ENCODE measurements around the gene FBXL16. TPM values are rescaled to one million over a fixed set of nuclear protein-coding genes. Genes with fewer than 3 reads are reported as not detected.
A peak's percentile ranks its signal among the peaks of the same experiment; 100 is the strongest.

Gene FBXL16
- total RNA-seq, 2 experiments from 2014 or later = 3.2 to 6.0 TPM

DNA sequence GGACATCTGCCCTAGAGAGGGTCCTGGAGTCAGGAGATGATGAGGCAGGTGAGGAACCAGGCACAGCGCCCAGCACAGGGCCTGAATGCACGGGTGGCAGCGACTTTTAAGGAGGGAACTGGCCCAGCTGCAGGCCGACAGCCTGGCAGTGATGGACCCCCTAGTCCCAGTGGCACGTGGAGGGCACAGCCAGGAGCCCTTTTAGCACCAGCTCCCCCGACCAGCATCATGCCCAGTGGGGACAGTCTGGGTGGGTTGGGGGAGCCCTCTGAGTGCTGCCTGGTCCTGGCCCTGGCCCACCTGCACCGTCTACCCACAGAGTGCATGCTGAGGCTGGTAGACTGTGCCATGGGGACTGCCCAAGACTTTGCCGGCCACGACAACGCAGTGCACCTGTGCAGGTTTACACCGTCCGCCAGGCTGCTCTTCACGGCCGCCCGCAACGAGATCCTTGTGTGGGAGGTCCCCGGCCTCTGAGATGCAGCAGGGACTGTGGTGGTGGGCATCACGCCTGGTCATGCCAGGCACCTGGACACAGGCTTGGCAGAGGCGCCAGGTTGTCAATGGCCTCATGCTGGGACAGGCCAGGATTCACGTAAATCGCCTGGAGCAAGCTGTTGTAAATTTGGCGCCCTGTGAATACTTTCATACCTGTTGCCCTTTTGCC lies 38.4 kb downstream of the FBXL16 start:
- no peaks in the 10 kb centered on the region for H3K27me3 Mint-ChIP-seq
- no peaks in the 10 kb centered on the region for H3K9me3 Mint-ChIP-seq
- peaks cover 10% of the 10 kb centered on the region for H3K36me3 Mint-ChIP-seq
- peak overlapping the region; percentile 58 for H3K27ac Mint-ChIP-seq
- H3K4me3 Mint-ChIP-seq = peak overlapping the region; percentile 80
- H3K4me1 Mint-ChIP-seq = peaks cover 3% of the 10 kb centered on the region
- DNase-seq = no peak

DNA sequence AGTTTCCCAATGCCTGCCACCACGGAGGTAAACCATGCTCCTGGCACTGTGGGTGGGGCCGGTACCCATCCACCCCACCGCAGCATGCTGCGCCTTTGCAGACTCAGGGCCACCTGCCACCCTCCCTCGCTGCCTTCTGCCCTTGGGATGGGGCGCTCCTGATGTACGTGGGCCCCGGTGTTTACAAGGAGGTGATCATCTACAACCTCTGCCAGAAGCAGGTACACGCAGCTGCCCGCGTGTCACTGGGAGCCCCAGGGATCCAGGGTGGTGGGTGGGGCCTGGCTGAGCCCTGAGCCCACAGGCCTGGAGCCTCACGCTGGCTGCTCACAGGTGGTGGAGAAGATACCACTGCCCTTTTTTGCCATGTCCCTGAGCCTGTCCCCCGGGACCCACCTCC lies 39.0 kb downstream of the FBXL16 start:
- no peak overlapping the region for H3K27ac Mint-ChIP-seq

DNA sequence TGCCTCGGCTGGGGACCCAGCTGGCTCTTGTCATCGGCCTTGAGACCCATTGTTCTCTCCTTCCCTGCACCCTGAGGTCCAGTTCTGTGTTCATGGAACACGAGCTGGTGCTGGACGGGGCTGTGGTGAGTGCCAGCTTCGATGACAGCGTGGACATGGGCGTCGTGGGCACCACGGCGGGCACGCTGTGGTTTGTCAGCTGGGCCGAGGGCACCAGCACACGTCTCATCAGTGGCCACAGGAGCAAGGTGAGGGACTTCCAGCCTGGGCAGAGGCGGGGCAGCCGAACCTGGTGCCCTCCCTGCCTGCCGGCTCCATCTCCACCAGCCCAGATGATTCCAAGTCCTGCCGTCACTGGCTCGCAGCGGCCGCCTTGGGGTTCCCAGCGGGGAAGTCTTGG lies 43.0 kb downstream of the FBXL16 start:
- Mint-ChIP-seq H3K27me3 (no peaks in the 10 kb centered on the region), H3K36me3 (peaks cover 7% of the 10 kb centered on the region), H3K9me3 (no peaks in the 10 kb centered on the region), H3K4me1 (peaks cover 1% of the 10 kb centered on the region), H3K4me3 (no peak overlapping the region), H3K27ac (no peak overlapping the region)
- no peak for DNase-seq

More for the DNA sequence above, 39.0 kb downstream of the FBXL16 start:
- DNase-seq = no peak
- Mint-ChIP-seq H3K36me3 (peaks cover 10% of the 10 kb centered on the region), H3K27me3 (no peaks in the 10 kb centered on the region), H3K4me3 (no peak overlapping the region), H3K4me1 (peaks cover 3% of the 10 kb centered on the region), H3K9me3 (no peaks in the 10 kb centered on the region)

DNA sequence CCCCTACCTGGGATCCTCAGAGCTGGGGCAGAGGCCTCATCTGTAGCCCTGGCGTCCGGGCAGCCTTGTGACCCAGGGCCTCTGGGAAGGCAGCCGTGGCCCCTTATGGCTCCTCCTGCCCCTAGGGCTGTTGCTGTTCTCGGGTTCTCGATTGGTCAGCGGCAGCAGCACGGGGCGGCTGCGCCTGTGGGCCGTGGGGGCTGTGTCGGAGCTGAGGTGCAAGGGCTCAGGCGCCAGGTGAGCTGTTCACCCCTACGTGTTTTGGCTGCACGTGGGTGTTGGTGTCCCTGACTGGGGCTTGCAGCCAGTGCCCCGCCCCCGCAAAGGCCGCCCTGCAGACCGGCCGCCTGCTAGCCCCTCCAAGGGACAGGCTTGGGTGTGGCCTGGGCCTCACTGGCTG lies 43.5 kb downstream of the FBXL16 start:
- peaks cover 7% of the 10 kb centered on the region for H3K36me3 Mint-ChIP-seq
- DNase-seq = no peak
- no peak overlapping the region for H3K27ac Mint-ChIP-seq
- no peaks in the 10 kb centered on the region for H3K27me3 Mint-ChIP-seq
- H3K4me1 Mint-ChIP-seq = no peaks in the 10 kb centered on the region
- no peak overlapping the region for H3K4me3 Mint-ChIP-seq
- no peaks in the 10 kb centered on the region for H3K9me3 Mint-ChIP-seq

DNA sequence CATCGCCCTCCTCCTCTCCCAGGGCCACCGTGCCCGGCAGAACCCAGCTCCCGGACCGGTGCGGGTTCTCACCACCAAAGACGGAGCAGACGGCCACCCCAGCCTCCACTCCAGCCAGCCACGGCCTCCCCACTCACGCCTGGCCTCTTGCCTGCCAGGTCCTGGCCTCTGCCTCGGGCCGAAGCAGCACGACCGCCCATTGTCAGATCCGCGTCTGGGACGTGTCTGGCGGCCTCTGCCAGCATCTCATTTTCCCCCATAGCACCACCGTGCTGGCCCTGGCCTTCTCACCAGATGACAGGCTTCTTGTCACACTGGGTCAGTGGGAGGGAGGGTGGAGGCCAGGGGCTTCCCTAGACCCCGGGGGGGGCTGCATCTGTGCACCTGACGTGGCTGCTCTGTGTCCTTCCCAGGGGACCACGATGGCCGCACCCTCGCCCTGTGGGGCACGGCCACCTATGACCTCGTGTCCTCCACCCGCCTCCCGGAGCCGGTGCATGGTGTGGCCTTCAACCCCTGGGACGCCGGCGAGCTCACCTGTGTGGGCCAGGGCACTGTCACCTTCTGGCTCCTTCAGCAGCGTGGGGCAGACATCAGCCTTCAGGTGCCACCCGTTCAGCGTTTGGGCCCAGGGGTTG lies 44.3 kb downstream of the FBXL16 start:
- H3K27ac Mint-ChIP-seq = no peak overlapping the region
- no peaks in the 10 kb centered on the region for H3K9me3 Mint-ChIP-seq
- no peaks in the 10 kb centered on the region for H3K4me1 Mint-ChIP-seq
- no peaks in the 10 kb centered on the region for H3K27me3 Mint-ChIP-seq
- no peak for DNase-seq
- H3K36me3 Mint-ChIP-seq = peaks cover 7% of the 10 kb centered on the region
- H3K4me3 Mint-ChIP-seq = no peak overlapping the region

DNA sequence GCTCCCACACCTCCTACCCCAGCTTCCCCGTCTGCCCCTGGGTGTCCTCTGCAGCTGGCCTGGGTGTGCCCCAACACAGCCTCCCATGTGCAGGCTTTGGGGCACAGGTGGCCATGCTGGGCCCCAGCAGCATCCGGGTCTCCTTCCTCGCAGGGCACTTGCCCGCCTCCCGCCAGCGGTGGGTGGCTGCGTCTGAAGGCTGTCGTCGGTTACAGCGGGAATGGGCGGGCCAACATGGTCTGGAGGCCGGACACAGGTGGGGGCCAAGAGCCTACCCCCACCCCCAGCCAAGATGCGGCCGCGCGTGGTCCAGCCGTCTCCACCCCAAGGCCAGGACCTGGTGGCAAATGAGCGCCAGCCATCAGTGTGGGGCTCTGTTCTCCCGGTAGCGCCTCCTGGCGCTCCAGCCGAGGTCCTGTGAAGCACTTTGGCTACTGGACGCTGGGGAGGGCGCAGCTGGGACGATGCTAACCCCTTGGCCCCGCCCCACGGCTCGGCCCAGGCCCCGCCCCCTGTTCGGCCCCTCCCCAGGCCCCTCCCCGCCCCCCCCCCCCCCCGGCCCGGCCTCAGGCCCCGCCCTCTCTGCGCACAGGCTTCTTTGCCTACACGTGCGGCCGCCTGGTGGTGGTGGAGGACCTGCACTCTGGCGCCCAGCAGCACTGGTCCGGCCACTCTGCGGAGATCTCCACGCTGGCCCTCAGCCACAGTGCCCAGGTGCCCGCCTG lies 45.0 kb downstream of the FBXL16 start:
- peak; percentile 69 for DNase-seq
- Mint-ChIP-seq H3K4me1 (no peaks in the 10 kb centered on the region), H3K4me3 (no peak overlapping the region), H3K27ac (no peak overlapping the region), H3K9me3 (no peaks in the 10 kb centered on the region), H3K36me3 (peaks cover 7% of the 10 kb centered on the region), H3K27me3 (no peaks in the 10 kb centered on the region)

DNA sequence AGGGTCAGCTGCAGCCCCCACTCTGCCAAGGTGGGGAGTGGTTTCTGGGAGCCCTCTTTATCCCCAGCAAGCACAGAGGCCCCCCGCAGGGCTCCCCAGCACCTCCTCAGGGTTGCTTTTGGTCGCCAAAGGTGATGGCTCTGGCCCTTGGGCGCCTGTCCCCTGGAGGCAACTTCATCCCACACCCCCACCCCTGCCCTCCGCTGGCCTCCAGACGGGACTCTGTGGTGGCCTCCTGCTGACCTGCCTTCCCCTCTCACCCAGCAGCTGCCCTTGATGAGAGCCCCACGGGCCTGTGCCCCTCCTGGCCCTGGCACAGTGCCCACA lies 45.5 kb downstream of the FBXL16 start:
- DNase-seq = no peak
- no peaks in the 10 kb centered on the region for H3K4me1 Mint-ChIP-seq
- H3K4me3 Mint-ChIP-seq = no peak overlapping the region
- H3K9me3 Mint-ChIP-seq = no peaks in the 10 kb centered on the region
- H3K36me3 Mint-ChIP-seq = peaks cover 7% of the 10 kb centered on the region
- no peaks in the 10 kb centered on the region for H3K27me3 Mint-ChIP-seq
- H3K27ac Mint-ChIP-seq = no peak overlapping the region

DNA sequence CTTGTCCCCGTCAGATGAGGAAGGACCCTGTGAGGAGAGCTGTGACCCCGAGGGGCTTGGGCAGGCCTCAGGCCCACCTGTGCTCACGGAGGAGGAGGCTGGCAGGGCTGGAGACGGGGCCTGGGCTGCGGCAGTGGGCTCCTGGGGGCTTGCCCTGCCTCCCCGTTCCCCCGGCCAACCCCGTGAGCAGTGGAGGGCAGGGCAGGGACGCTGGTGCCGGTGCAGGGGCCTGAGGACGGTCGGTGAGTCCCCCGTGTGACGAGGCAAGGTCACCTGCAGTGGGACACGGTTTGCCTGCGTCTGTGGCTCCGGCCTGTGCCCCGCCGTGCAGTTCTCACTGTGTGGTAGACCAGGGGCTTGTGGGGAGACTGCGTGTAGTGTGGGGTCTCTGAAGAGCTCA lies 46.0 kb downstream of the FBXL16 start:
- DNase-seq = no peak
- no peaks in the 10 kb centered on the region for H3K4me1 Mint-ChIP-seq
- H3K9me3 Mint-ChIP-seq = no peaks in the 10 kb centered on the region
- H3K4me3 Mint-ChIP-seq = no peak overlapping the region
- H3K27ac Mint-ChIP-seq = no peak overlapping the region
- H3K27me3 Mint-ChIP-seq = no peaks in the 10 kb centered on the region
- peaks cover 7% of the 10 kb centered on the region for H3K36me3 Mint-ChIP-seq

DNA sequence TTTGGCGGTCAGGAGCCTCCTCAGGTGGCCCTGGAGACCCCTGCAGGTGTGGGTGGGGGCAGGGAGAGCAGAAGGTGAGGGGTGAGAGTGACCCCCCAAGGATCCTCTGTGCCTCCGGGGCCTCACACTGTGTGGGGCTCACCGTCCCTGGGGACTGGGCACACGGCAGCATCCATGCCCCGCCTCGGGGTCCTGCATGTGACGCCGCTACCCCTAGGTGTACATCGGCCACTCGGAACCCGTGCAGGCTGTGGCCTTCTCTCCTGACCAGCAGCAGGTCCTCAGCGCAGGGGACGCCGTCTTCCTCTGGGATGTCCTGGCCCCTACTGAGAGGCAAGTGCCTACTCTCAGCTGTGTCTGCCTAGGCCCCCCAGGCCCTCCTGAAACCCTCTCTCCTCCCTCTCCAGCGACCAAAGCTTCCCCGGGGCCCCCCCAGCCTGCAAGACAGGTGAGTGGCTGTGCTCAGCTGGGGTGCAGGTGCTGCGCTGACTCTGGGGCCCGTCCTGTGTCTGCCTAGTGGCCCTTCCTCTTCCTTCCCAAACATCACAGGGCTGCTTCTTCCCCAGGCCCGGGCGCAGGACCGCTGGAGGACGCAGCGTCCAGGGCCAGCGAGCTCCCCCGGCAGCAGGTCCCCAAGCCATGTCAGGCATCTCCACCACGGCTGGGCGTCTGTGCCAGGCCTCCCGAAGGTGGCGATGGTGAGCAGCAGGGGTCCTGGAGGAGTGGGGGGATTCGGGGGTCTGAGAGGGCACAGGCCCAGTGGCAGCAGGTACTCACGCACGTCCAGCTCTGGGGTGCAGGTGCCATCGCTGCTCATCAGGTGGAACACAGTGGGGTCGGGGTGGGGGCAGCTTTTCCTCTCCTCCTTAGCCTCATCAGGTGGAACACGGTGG lies 46.7 kb downstream of the FBXL16 start:
- no peak overlapping the region for H3K4me3 Mint-ChIP-seq
- H3K27ac Mint-ChIP-seq = no peak overlapping the region
- H3K36me3 Mint-ChIP-seq = peaks cover 7% of the 10 kb centered on the region
- no peak for DNase-seq
- H3K4me1 Mint-ChIP-seq = no peaks in the 10 kb centered on the region
- H3K9me3 Mint-ChIP-seq = no peaks in the 10 kb centered on the region
- H3K27me3 Mint-ChIP-seq = no peaks in the 10 kb centered on the region

DNA sequence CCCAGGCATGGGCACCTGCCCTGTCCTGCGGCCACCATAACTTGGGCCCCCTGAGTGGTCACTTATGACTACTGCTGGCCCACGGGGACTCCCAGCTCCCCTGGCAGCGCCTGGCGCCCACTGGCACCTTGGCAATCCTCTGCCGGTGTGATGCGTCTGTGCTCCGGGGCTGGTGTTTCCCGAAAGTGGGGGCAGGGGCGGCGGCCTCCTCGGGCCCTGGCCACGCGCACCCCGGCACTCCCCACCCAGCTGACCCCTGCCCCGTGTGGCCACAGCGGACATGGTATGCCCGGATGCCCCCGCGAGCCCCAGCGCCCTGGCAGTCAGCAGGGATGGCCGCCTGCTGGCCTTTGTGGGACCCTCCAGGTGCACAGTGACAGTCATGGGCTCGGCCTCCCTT lies 48.1 kb downstream of the FBXL16 start:
- H3K9me3 Mint-ChIP-seq = no peaks in the 10 kb centered on the region
- DNase-seq = no peak
- H3K4me1 Mint-ChIP-seq = no peaks in the 10 kb centered on the region
- H3K27ac Mint-ChIP-seq = no peak overlapping the region
- H3K27me3 Mint-ChIP-seq = no peaks in the 10 kb centered on the region
- H3K36me3 Mint-ChIP-seq = peaks cover 4% of the 10 kb centered on the region
- H3K4me3 Mint-ChIP-seq = no peak overlapping the region

DNA sequence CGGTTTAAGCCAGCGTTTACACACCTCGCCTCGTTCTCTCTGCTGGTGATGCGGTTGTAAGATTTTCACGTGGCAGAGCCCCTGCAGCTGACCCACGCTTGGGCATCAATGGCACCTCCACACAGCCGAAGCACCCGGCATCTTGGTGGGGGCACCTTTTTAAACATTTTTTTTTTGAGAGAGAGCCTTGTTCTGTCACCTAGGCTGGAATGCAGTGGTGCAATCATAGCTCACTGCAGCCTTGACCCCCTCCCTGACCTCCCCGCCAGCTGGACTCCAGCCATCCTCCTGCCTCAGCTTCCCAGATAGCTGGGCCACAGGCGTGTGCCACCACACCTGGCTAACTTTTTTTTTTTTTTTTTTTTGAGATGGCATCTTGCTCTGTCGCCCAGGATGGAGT lies 51.6 kb downstream of the FBXL16 start:
- no peaks in the 10 kb centered on the region for H3K9me3 Mint-ChIP-seq
- peaks cover 6% of the 10 kb centered on the region for H3K36me3 Mint-ChIP-seq
- H3K4me3 Mint-ChIP-seq = no peak overlapping the region
- H3K27me3 Mint-ChIP-seq = no peaks in the 10 kb centered on the region
- no peak for DNase-seq
- no peaks in the 10 kb centered on the region for H3K4me1 Mint-ChIP-seq
- H3K27ac Mint-ChIP-seq = no peak overlapping the region

DNA sequence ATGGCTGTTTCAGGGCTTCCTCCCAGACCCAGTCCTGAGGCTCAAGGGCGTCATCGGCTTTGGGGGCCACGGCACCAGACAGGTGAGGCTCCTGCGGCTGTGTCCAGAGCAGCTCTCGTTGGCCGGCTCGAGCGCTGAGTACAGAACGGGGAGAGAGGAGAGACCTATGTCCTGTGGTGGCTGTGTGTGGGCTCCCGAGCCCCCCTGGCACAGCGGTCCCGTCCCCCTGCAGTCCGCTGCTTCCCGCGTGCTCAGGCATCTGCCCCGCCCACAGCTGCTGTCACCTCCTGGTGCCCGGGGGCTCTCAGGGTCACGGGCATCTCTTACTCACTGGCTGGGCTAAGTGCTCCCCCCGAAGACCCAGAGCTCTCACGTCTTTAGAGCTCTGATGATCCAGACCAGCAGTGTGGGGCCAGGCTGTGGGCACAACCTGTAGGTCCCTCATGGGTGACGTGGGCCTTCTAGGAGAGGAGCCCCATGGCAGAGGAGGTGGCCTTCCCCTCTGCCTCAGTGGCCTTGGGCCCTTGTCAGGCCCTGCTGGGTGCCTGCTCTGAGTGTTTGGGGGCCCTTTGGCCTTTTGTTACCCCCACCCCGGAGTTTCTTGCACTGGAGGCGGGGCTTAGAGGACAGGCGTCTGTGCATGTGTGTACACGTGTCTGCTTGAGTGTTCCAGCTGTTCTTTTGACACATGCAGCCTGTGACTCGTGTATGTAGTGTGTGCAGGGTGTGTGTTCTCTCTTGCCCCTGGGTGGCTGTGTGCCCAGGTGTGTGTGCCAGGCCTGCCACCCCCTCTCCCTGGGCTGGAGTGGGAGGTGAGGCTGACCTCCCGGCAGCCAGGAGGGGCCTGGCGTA lies 52.9 kb downstream of the FBXL16 start:
- H3K27me3 Mint-ChIP-seq = no peaks in the 10 kb centered on the region
- no peak overlapping the region for H3K4me3 Mint-ChIP-seq
- H3K4me1 Mint-ChIP-seq = no peaks in the 10 kb centered on the region
- H3K9me3 Mint-ChIP-seq = no peaks in the 10 kb centered on the region
- H3K27ac Mint-ChIP-seq = no peak overlapping the region
- peaks cover 6% of the 10 kb centered on the region for H3K36me3 Mint-ChIP-seq
- DNase-seq = no peak

DNA sequence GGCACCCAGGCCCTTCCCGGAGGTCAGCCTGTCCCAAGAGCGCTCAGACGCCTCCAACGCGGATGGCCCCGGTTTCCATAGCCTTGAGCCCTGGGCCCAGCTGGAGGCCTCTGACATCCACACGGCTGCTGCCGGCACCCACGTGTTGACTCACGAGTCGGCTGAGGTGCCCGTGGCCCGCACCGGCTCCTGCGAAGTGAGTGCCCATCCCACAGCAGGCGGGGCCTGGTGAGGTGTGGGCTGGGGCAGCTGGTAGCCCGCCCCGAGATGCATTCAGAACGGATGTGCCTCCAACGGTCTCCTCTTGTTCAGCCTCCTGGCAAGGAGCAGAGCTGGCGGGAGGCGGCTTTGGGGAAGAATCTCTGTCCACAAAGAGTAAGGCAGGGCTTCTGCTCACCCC lies 53.8 kb downstream of the FBXL16 start:
- H3K4me3 Mint-ChIP-seq = no peak overlapping the region
- no peak overlapping the region for H3K27ac Mint-ChIP-seq
- peaks cover 1% of the 10 kb centered on the region for H3K4me1 Mint-ChIP-seq
- DNase-seq = no peak
- H3K36me3 Mint-ChIP-seq = peaks cover 6% of the 10 kb centered on the region
- no peaks in the 10 kb centered on the region for H3K27me3 Mint-ChIP-seq
- H3K9me3 Mint-ChIP-seq = no peaks in the 10 kb centered on the region

DNA sequence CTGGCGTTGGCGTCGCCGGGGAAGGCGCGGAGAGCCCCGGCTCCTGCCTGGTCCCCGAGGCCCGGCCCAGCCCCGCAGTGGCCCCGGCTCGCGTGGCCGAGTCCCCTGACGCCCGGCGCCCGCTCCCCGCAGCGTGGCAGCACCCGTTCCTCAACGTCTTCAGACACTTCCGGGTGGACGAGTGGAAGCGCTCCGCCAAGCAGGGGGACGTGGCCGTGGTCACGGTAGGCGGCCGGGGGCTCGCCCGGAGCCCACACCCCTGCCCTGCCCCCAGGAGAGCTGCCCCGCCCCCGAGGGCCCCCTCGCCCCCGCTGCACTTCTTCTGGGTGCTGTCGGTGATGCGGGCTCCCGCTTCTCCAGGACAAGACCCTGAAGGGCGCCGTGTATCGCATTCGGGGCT lies 56.0 kb downstream of the FBXL16 start:
- Mint-ChIP-seq H3K27me3 (no peaks in the 10 kb centered on the region), H3K4me3 (peak overlapping the region; percentile 79), H3K4me1 (peaks cover 6% of the 10 kb centered on the region), H3K27ac (peak overlapping the region; percentile 62), H3K36me3 (peaks cover 7% of the 10 kb centered on the region), H3K9me3 (no peaks in the 10 kb centered on the region)
- peak; percentile 47 for DNase-seq

Measured in activated naive CD8-positive, alpha-beta T cell treated with anti-CD3 and anti-CD28 coated beads for 36 hours (primary cell).